Ishikawa (cell line): ENCODE measurements around the gene NSUN3.

ENCODE experiments used
- CEBPB ChIP-seq: IDR thresholded peaks from 2 replicates; pipeline ENCODE4 v1.6.1; 2012
- CREB1 ChIP-seq: IDR thresholded peaks from 2 replicates; pipeline ENCODE4 v1.6.1; 2012; ENCODE audit warnings: low read depth
- EGR1 ChIP-seq: IDR thresholded peaks from 2 replicates; pipeline ENCODE4 v1.6.1; 2012
- FOXM1 ChIP-seq: IDR thresholded peaks from 2 replicates; pipeline ENCODE4 v1.6.1; 2012; ENCODE audit warnings: low read depth, borderline replicate concordance
- NFIC ChIP-seq: IDR thresholded peaks from 2 replicates; pipeline ENCODE4 v1.6.1; 2012
- RAD21 ChIP-seq: IDR thresholded peaks from 2 replicates; pipeline ENCODE4 v1.6.1; 2012; ENCODE audit warnings: low read depth
- TAF1 ChIP-seq: IDR thresholded peaks from 2 replicates; pipeline ENCODE4 v1.6.1; 2012; ENCODE audit warnings: low read depth, mild to moderate bottlenecking
- TCF12 ChIP-seq: IDR thresholded peaks from 2 replicates; pipeline ENCODE4 v1.6.1; 2012; ENCODE audit warnings: low read depth
- TEAD4 ChIP-seq: IDR thresholded peaks from 2 replicates; pipeline ENCODE4 v1.6.1; 2012
- ZBTB7A ChIP-seq: IDR thresholded peaks from 2 replicates; pipeline ENCODE4 v1.6.1; 2012; ENCODE audit warnings: low read depth
- TF ChIP-seq, protein P1 (sequence below): IDR thresholded peaks from 2 replicates; pipeline ENCODE4 v1.6.1; 2012; ENCODE audit warnings: low read depth, mild to moderate bottlenecking

- TF ChIP-seq NFIC: no peak
- TF ChIP-seq TAF1: no peak
- TF ChIP-seq TCF12: no peak
- TF ChIP-seq FOXM1: no peak
- no peak for TF ChIP-seq ZBTB7A
- TF ChIP-seq, protein P1, sequence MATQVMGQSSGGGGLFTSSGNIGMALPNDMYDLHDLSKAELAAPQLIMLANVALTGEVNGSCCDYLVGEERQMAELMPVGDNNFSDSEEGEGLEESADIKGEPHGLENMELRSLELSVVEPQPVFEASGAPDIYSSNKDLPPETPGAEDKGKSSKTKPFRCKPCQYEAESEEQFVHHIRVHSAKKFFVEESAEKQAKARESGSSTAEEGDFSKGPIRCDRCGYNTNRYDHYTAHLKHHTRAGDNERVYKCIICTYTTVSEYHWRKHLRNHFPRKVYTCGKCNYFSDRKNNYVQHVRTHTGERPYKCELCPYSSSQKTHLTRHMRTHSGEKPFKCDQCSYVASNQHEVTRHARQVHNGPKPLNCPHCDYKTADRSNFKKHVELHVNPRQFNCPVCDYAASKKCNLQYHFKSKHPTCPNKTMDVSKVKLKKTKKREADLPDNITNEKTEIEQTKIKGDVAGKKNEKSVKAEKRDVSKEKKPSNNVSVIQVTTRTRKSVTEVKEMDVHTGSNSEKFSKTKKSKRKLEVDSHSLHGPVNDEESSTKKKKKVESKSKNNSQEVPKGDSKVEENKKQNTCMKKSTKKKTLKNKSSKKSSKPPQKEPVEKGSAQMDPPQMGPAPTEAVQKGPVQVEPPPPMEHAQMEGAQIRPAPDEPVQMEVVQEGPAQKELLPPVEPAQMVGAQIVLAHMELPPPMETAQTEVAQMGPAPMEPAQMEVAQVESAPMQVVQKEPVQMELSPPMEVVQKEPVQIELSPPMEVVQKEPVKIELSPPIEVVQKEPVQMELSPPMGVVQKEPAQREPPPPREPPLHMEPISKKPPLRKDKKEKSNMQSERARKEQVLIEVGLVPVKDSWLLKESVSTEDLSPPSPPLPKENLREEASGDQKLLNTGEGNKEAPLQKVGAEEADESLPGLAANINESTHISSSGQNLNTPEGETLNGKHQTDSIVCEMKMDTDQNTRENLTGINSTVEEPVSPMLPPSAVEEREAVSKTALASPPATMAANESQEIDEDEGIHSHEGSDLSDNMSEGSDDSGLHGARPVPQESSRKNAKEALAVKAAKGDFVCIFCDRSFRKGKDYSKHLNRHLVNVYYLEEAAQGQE: no peak
- no peak for TF ChIP-seq RAD21
- TF ChIP-seq TEAD4: no peak
- no peak for TF ChIP-seq CEBPB
- no peak for TF ChIP-seq EGR1
- TF ChIP-seq CREB1: no peak
These were observed 13.6 kb upstream of the NSUN3 start for GRCh38 chr3:94049267-94049666.
